ENCODE measurements around the gene LITAF. TPM values are rescaled to one million over a fixed set of nuclear protein-coding genes. Genes with fewer than 3 reads are reported as not detected.
"Not testable (repeated sequence)": the region's sequence is repeated elsewhere in the genome, so short reads cannot be mapped to it uniquely, and the experiment has no call there.

LITAF gene
- total RNA-seq, 1 experiment from 2014 or later = 120 TPM

- no peak for DNase-seq (ENCODE audit: low spot score)
Observed at GRCh38 chr16:11620243-11621003, 33.7 kb upstream of the LITAF start.

- peak; percentile 85 for DNase-seq (ENCODE audit: low spot score)
Observed at GRCh38 chr16:11619327-11619851, 32.7 kb upstream of the LITAF start.

- DNase-seq (ENCODE audit: low spot score) = no peak
Observed at GRCh38 chr16:11618107-11618717, 31.5 kb upstream of the LITAF start.

- DNase-seq (ENCODE audit: low spot score) = no peak
Observed at GRCh38 chr16:11615748-11616447, 29.2 kb upstream of the LITAF start.

GRCh38 chr16:11614587-11615175 lies 28.0 kb upstream of the LITAF start:
- DNase-seq (ENCODE audit: low spot score) = no peak

- DNase-seq (ENCODE audit: low spot score) = peak; percentile 48
Observed at GRCh38 chr16:11613381-11614303, 26.9 kb upstream of the LITAF start.

GRCh38 chr16:11612665-11613025 lies 25.9 kb upstream of the LITAF start:
- no peak for DNase-seq (ENCODE audit: low spot score)

- DNase-seq (ENCODE audit: low spot score) = no peak
Observed at GRCh38 chr16:11611871-11612664, 25.3 kb upstream of the LITAF start.

GRCh38 chr16:11610580-11610979 lies 23.9 kb upstream of the LITAF start:
- no peak for DNase-seq (ENCODE audit: low spot score)

- DNase-seq (ENCODE audit: low spot score) = no peak
Observed at GRCh38 chr16:11610121-11610505, 23.4 kb upstream of the LITAF start.

- DNase-seq (ENCODE audit: low spot score) = no peak
Observed at GRCh38 chr16:11609474-11610120, 22.9 kb upstream of the LITAF start.

GRCh38 chr16:11605891-11606290 lies 19.2 kb upstream of the LITAF start:
- DNase-seq (ENCODE audit: low spot score) = no peak

GRCh38 chr16:11605564-11605886 lies 18.8 kb upstream of the LITAF start:
- no peak for DNase-seq (ENCODE audit: low spot score)

GRCh38 chr16:11604783-11605563 lies 18.3 kb upstream of the LITAF start:
- DNase-seq (ENCODE audit: low spot score) = no peak

- not testable (repeated sequence) for DNase-seq (ENCODE audit: low spot score)
Observed at GRCh38 chr16:11604296-11604695, 17.6 kb upstream of the LITAF start.

GRCh38 chr16:11603331-11603750 lies 16.6 kb upstream of the LITAF start:
- DNase-seq (ENCODE audit: low spot score) = no peak

- no peak for DNase-seq (ENCODE audit: low spot score)
Observed at GRCh38 chr16:11602321-11602720, 15.6 kb upstream of the LITAF start.

- no peak for DNase-seq (ENCODE audit: low spot score)
Observed at GRCh38 chr16:11601911-11602310, 15.2 kb upstream of the LITAF start.

- no peak for DNase-seq (ENCODE audit: low spot score)
Observed at GRCh38 chr16:11601425-11601824, 14.7 kb upstream of the LITAF start.

Data from H4 (cell line).